CD14-positive monocyte (primary cell): ENCODE measurements around the gene MED14. TPM values are rescaled to one million over a fixed set of nuclear protein-coding genes. Genes with fewer than 3 reads are reported as not detected.

Source experiments
- DNase-seq, 3 donors: peaks; one replicate each; pipeline ENCODE4 v3.0.0-alpha.2; 2011 to 2022
- H2AFZ ChIP-seq: 2 replicates; pipeline ENCODE4 v1.6.0; 2012; ENCODE audit warnings: mild to moderate bottlenecking, low read depth, low read length, inconsistent platforms; ENCODE audit not compliant: insufficient read depth, poor library complexity, severe bottlenecking
- H3K27ac ChIP-seq, 2 donors: 1 replicate in 1 of 2; 2 replicates in 1 of 2; pipeline ENCODE4 v1.5.1; 2012 to 2013; ENCODE audit warnings: low read length in 2 of 2, control low read depth in 1 of 2, inconsistent platforms in 1 of 2, low read depth in 1 of 2, mild to moderate bottlenecking in 1 of 2
- H3K27me3 ChIP-seq, 2 donors: one replicate each; pipeline versions ENCODE4 v1.6.0 to v1.6.1; 2011 to 2013; ENCODE audit warnings: low read length in 2 of 2; ENCODE audit not compliant: control insufficient read depth in 2 of 2, insufficient read depth in 2 of 2
- H3K36me3 ChIP-seq, 2 donors: replicated peaks in 1 of 2; 1 replicate in 1 of 2; 2 replicates in 1 of 2; pipeline versions ENCODE4 v1.5.1 to v1.6.1; 2012 to 2013; ENCODE audit warnings: low read length in 2 of 2, control low read depth in 1 of 2, inconsistent platforms in 1 of 2, mild to moderate bottlenecking in 1 of 2; ENCODE audit not compliant: insufficient read depth in 2 of 2, control insufficient read depth in 1 of 2
- H3K4me1 ChIP-seq, 2 donors: 1 replicate in 1 of 2; 2 replicates in 1 of 2; pipeline versions ENCODE4 v1.5.1 to v1.6.1; 2012 to 2013; ENCODE audit warnings: low read length in 2 of 2, control low read depth in 1 of 2, inconsistent platforms in 1 of 2, mild to moderate bottlenecking in 1 of 2, moderate library complexity in 1 of 2; ENCODE audit not compliant: insufficient read depth in 2 of 2, control insufficient read depth in 1 of 2
- H3K4me2 ChIP-seq: replicated peaks from 2 replicates; pipeline ENCODE3; 2012; ENCODE audit warnings: low read length, moderate library complexity, mild to moderate bottlenecking; ENCODE audit not compliant: poor library complexity, severe bottlenecking; ENCODE audit errors: extremely low read depth
- H3K4me3 ChIP-seq, 3 experiments: fragments of 200-600 bp in 1 of 3; sonication (generic) in 1 of 3; replicated peaks in 1 of 3; 1 replicate in 2 of 3; 2 replicates in 1 of 3; pipeline ENCODE4 v1.5.1; 2011 to 2013; ENCODE audit warnings: low read length in 3 of 3, mild to moderate bottlenecking in 3 of 3, control low read depth in 2 of 3, low read depth in 2 of 3, inconsistent platforms in 1 of 3, moderate library complexity in 1 of 3
- H3K79me2 ChIP-seq: 2 replicates; pipeline ENCODE4 v1.6.0; 2012; ENCODE audit warnings: mild to moderate bottlenecking, control low read depth, inconsistent platforms, low read length, moderate library complexity; ENCODE audit not compliant: insufficient read depth
- H3K9ac ChIP-seq: 2 replicates; pipeline ENCODE4 v1.6.0; 2017; ENCODE audit warnings: low read length, mild to moderate bottlenecking; ENCODE audit not compliant: insufficient read depth, poor library complexity, severe bottlenecking
- H3K9me3 ChIP-seq, 2 donors: replicated peaks in 1 of 2; 1 replicate in 1 of 2; 2 replicates in 1 of 2; pipeline versions ENCODE4 v1.5.1 to v1.6.1; 2012 to 2013; ENCODE audit warnings: low read length in 2 of 2, control low read depth in 1 of 2; ENCODE audit not compliant: control insufficient read depth in 1 of 2, insufficient read depth in 1 of 2
- H4K20me1 ChIP-seq: 2 replicates; pipeline ENCODE4 v1.6.0; 2012; ENCODE audit warnings: mild to moderate bottlenecking, low read length, control low read depth, moderate library complexity; ENCODE audit not compliant: insufficient read depth
- H3K27ac Mint-ChIP-seq, 7 donors: one replicate each; pipeline ENCODE4 v1.8.0; 2020; ENCODE audit warnings: mild to moderate bottlenecking in 7 of 7, mixed read lengths in 7 of 7, moderate library complexity in 6 of 7, inconsistent platforms in 2 of 7
- H3K27me3 Mint-ChIP-seq, 3 donors: one replicate each; pipeline ENCODE4 v1.8.0; 2021 to 2022; ENCODE audit warnings: low read depth in 3 of 3, mild to moderate bottlenecking in 3 of 3, mixed read lengths in 3 of 3, moderate library complexity in 3 of 3, inconsistent platforms in 1 of 3
- H3K36me3 Mint-ChIP-seq, 2 donors: one replicate each; pipeline ENCODE4 v1.8.0; 2020; ENCODE audit warnings: mixed read lengths in 2 of 2, inconsistent platforms in 1 of 2, mild to moderate bottlenecking in 1 of 2
- H3K4me1 Mint-ChIP-seq: one replicate; pipeline ENCODE4 v1.8.0; 2020; ENCODE audit warnings: mild to moderate bottlenecking, mixed read lengths
- H3K4me3 Mint-ChIP-seq, 2 donors: one replicate each; pipeline ENCODE4 v1.8.0; 2020; ENCODE audit warnings: mild to moderate bottlenecking in 2 of 2, mixed read lengths in 2 of 2, moderate library complexity in 1 of 2
- H3K9me3 Mint-ChIP-seq, 7 donors: one replicate each; pipeline ENCODE4 v1.8.0; 2020 to 2022; ENCODE audit warnings: mixed read lengths in 7 of 7, mild to moderate bottlenecking in 6 of 7, moderate library complexity in 6 of 7, inconsistent platforms in 2 of 7
- CTCF ChIP-seq: fragments of 200-600 bp; IDR thresholded peaks from one replicate; pipeline ENCODE4 v1.8.0; 2022; ENCODE audit warnings: antibody characterized with exemption, mild to moderate bottlenecking
- WGBS: methylation state at CpG from one replicate; pipeline ENCODE4 v1.1.5; 2013; ENCODE audit warnings: missing lambda C conversion rate; ENCODE audit not compliant: insufficient coverage; 5-methylcytosine and 5-hydroxymethylcytosine counted together
- intact Hi-C, 2 donors: fragments of 100-400 bp; cut with micrococcal nuclease; formaldehyde crosslinking; loops; one replicate each; pipeline versions ENCODE4 v1.15.0 to v1.15.1; 2023
- polyA plus RNA-seq, 3 donors: library from polyadenylated mRNA; depleted of rRNA in 1 of 3; unstranded in 2 of 3; stranded (reverse) in 1 of 3; fragments of 300-500 nt in 2 of 3; fragments of >200 nt in 1 of 3; fragmentation: Illumina TruSeq in 2 of 3; gene quantifications; 1 replicate in 2 of 3; 2 replicates in 1 of 3; pipeline ENCODE4 v1.2.3, GENCODE V29; 2012 to 2021

The MED14 gene
- polyA plus RNA-seq, 3 donors: 3.6 to 20.4 (median 6.8) TPM

GRCh38 chrX:40721489-40722106, 13.7 kb downstream of the MED14 start:
- peaks cover 0 to 40% of the 10 kb centered on the region in 2 donors for H3K27me3 ChIP-seq
- intact Hi-C loops: no loop called here
- no peak for TF ChIP-seq CTCF
- H3K27ac ChIP-seq: no peak overlapping the region
- H2AFZ ChIP-seq: no peak overlapping the region
- peaks cover 53% of the 10 kb centered on the region for H3K79me2 ChIP-seq
- peaks cover 39 to 59% of the 10 kb centered on the region in 2 donors for H3K36me3 Mint-ChIP-seq
- peak overlapping the region in 1 of 7 donors; percentile 15 for H3K27ac Mint-ChIP-seq
- DNase-seq: no peak
- no peak overlapping the region for H3K4me3 Mint-ChIP-seq
- H3K9me3 ChIP-seq: no peaks in the 10 kb centered on the region
- no peak overlapping the region for H3K4me3 ChIP-seq
- no peaks in the 10 kb centered on the region for H3K4me1 ChIP-seq
- no peak overlapping the region for H3K4me2 ChIP-seq
- H3K36me3 ChIP-seq: peaks cover 27 to 37% of the 10 kb centered on the region in 2 donors
- no peak overlapping the region for H3K9ac ChIP-seq
- WGBS: no CpG with 5 or more reads among the region's 3 CpGs
- H3K27me3 Mint-ChIP-seq: peaks cover 0 to 34% (median 0%) of the 10 kb centered on the region in 3 donors
- peaks cover 0 to 4% (median 0%) of the 10 kb centered on the region in 7 donors for H3K9me3 Mint-ChIP-seq
- H4K20me1 ChIP-seq: peaks cover 57% of the 10 kb centered on the region
- peaks cover 3% of the 10 kb centered on the region for H3K4me1 Mint-ChIP-seq

DNA sequence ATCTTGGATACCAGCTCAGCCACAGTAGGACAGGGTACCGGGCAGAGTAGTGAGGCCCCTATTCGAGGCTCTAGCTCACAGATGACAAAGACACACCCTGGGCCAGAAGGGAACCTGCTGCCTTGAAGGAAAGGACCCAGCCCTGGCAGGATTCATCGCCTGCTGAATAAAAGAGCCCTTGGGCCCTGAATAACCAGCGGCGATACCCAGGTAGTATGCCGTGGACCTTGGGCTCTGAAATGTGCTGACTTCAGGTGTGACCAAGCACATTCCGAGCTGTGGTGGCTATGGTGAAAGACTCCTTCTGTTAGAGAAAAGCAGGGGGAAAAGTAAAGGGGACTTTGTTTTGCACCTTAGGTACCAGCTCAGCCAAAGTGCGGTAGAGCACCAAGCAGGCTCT, 14.6 kb downstream of the MED14 start:
- peaks cover 36 to 53% of the 10 kb centered on the region in 2 donors for H3K36me3 Mint-ChIP-seq
- peaks cover 60% of the 10 kb centered on the region for H3K79me2 ChIP-seq
- H2AFZ ChIP-seq: no peak overlapping the region
- H3K27me3 Mint-ChIP-seq: peaks cover 0 to 39% (median 0%) of the 10 kb centered on the region in 3 donors
- peaks cover 8% of the 10 kb centered on the region for H3K4me1 Mint-ChIP-seq
- no peak overlapping the region for H3K27ac ChIP-seq
- H3K4me2 ChIP-seq: no peak overlapping the region
- H3K27me3 ChIP-seq: peaks cover 0 to 42% of the 10 kb centered on the region in 2 donors
- DNase-seq: no peak
- peaks cover 0 to 4% (median 0%) of the 10 kb centered on the region in 7 donors for H3K9me3 Mint-ChIP-seq
- peaks cover 64% of the 10 kb centered on the region for H4K20me1 ChIP-seq
- WGBS: no CpG with 5 or more reads among the region's 8 CpGs
- H3K4me1 ChIP-seq: peaks cover 0 to 2% of the 10 kb centered on the region in 2 donors
- no peak for TF ChIP-seq CTCF
- H3K4me3 ChIP-seq: no peak overlapping the region
- no peak overlapping the region for H3K27ac Mint-ChIP-seq
- intact Hi-C loops: no loop called here
- H3K36me3 ChIP-seq: peaks cover 22 to 34% of the 10 kb centered on the region in 2 donors
- H3K9ac ChIP-seq: no peak overlapping the region
- H3K4me3 Mint-ChIP-seq: no peak overlapping the region
- H3K9me3 ChIP-seq: no peaks in the 10 kb centered on the region
